HepG2 (cell line): Measurements from ENCODE around the gene C20orf204. TPM values are rescaled to one million over a fixed set of nuclear protein-coding genes. Genes with fewer than 3 reads are reported as not detected.
A peak's percentile ranks its signal among the peaks of the same experiment; 100 is the strongest.

ENCODE experiments used
- CHD4 ChIP-seq: fragments of 200-600 bp; sonication (generic); IDR thresholded peaks from 2 replicates; pipeline ENCODE4 v1.7.0; 2017; ENCODE audit warnings: mild to moderate bottlenecking, low read length, borderline replicate concordance
- DMAP1 ChIP-seq: IDR thresholded peaks from 2 replicates; pipeline ENCODE4 v1.6.1; 2016
- HMG20A ChIP-seq: IDR thresholded peaks from 2 replicates; pipeline ENCODE4 v1.6.1; 2016; ENCODE audit warnings: borderline replicate concordance
- KDM1A ChIP-seq: IDR thresholded peaks from 2 replicates; pipeline ENCODE4 v1.6.1; 2016; ENCODE audit warnings: missing compliant biosample characterization
- MAX ChIP-seq: IDR thresholded peaks from 2 replicates; pipeline ENCODE4 v1.6.1; 2012; ENCODE audit warnings: inconsistent platforms
- MAZ ChIP-seq, 2 experiments: sonication (generic) in 1 of 2; formaldehyde crosslinking in 1 of 2; IDR thresholded peaks; 2 replicates each; pipeline versions ENCODE4 v1.5.0 to v1.6.1; 2012 to 2020; ENCODE audit warnings: low read depth in 2 of 2, mild to moderate bottlenecking in 2 of 2, borderline replicate concordance in 1 of 2, improper control_type of control experiment in 1 of 2, low read length in 1 of 2, missing genetic modification reagents in 1 of 2, moderate library complexity in 1 of 2
- MED1 ChIP-seq: sonication (generic); formaldehyde crosslinking; IDR thresholded peaks from 2 replicates; pipeline ENCODE4 v1.4.0; 2020; ENCODE audit warnings: missing genetic modification reagents
- SOX5 ChIP-seq: IDR thresholded peaks from 2 replicates; pipeline ENCODE4 v1.6.1; 2016; ENCODE audit warnings: borderline replicate concordance
- TRIM22 ChIP-seq: fragments of 450-650 bp; IDR thresholded peaks from 2 replicates; pipeline ENCODE4 v1.6.1; 2017
- ZBTB37 ChIP-seq: sonication (generic); formaldehyde crosslinking; IDR thresholded peaks from 2 replicates; pipeline ENCODE4 v1.4.0; 2020; ENCODE audit warnings: mild to moderate bottlenecking, missing genetic modification reagents
- ZHX2 ChIP-seq, 2 experiments: sonication (generic) in 1 of 2; formaldehyde crosslinking in 1 of 2; IDR thresholded peaks; 2 replicates each; pipeline versions ENCODE4 v1.6.1 to v1.9.0; 2014 to 2022; ENCODE audit warnings: antibody characterized with exemption in 1 of 2, borderline replicate concordance in 1 of 2, inconsistent platforms in 1 of 2, low read depth in 1 of 2, missing genetic modification reagents in 1 of 2
- ZMYM3 ChIP-seq: sonication (generic); formaldehyde crosslinking; IDR thresholded peaks from 2 replicates; pipeline ENCODE4 v1.5.1; 2020; ENCODE audit warnings: mild to moderate bottlenecking, missing genetic modification reagents
- ZNF280D ChIP-seq: sonication (generic); formaldehyde crosslinking; IDR thresholded peaks from 2 replicates; pipeline ENCODE4 v1.5.1; 2020; ENCODE audit warnings: mild to moderate bottlenecking, missing genetic modification reagents
- ZNF747 ChIP-seq: sonication (generic); formaldehyde crosslinking; IDR thresholded peaks from 2 replicates; pipeline ENCODE4 v1.8.1; 2023; ENCODE audit warnings: missing genetic modification reagents, mild to moderate bottlenecking, borderline replicate concordance
- ZNF749 ChIP-seq: sonication (generic); formaldehyde crosslinking; IDR thresholded peaks from 2 replicates; pipeline ENCODE4 v1.8.0; 2022; ENCODE audit warnings: mild to moderate bottlenecking, missing genetic modification reagents, moderate library complexity, borderline replicate concordance
- polyA plus RNA-seq, 8 experiments: library from polyadenylated mRNA; depleted of rRNA in 3 of 8; stranded (reverse) in 7 of 8; unstranded in 1 of 8; fragments of >200 nt; fragmentation: Illumina TruSeq in 4 of 8; extraction: Trizol in 4 of 8; gene quantifications; 2 replicates each; pipeline versions ENCODE4 v1.2.1 to v1.2.3, GENCODE V29; 2011 to 2016; ENCODE audit warnings: low read depth in 4 of 8, missing spikeins in 1 of 8, mixed read lengths in 1 of 8; ENCODE audit not compliant: insufficient read depth in 1 of 8
- total RNA-seq, 5 experiments: library from RNA; depleted of rRNA; stranded (reverse); fragments of >200 nt; fragmentation: Illumina TruSeq; extraction: Trizol; gene quantifications; 2 replicates each; pipeline ENCODE4 v1.2.3, GENCODE V29; 2016; ENCODE audit warnings: low read depth in 1 of 5

C20orf204 gene
- total and polyA plus RNA-seq, 2 of the 13 experiments (the other 11 are each of a cell fraction or from before 2014, with no cell fraction given): 22.1 to 80.0 TPM

GRCh38 chr20:64055893-64056638 is 20.1 kb downstream of the C20orf204 start (continued):
- TF ChIP-seq ZBTB37 (CRISPR knock-in tag) (peak; percentile 80), TRIM22 (no peak), ZNF280D (CRISPR knock-in tag) (0 out of 2 replicates have a peak, but pooled peaks have one; percentile 5), DMAP1 (0 out of 2 replicates have a peak, but pooled peaks have one; percentile 64), MAZ (IDR thresholded peaks at IDR 0.05; ENCODE audit: borderline replicate concordance, low read depth, low read length) (peak; percentile 38), MAZ (CRISPR knock-in tag; IDR thresholded peaks at IDR 0.05; ENCODE audit: low read depth) (no peak), ZHX2 (IDR thresholded peaks at IDR 0.05; ENCODE audit: low read depth) (peak; percentile 30; the same call in 1 of the 2 replicates), ZHX2 (CRISPR knock-in tag; IDR thresholded peaks at IDR 0.05; ENCODE audit: borderline replicate concordance) (no peak), ZNF747 (CRISPR knock-in tag) (no peak; the same call in 1 of the 2 replicates), ZNF749 (peak; percentile 57; the same call in 1 of the 2 replicates), MED1 (CRISPR knock-in tag) (peak; percentile 61; the same call in 1 of the 2 replicates), KDM1A (CRISPR knock-in tag) (peak; percentile 100), HMG20A (CRISPR knock-in tag) (peak; percentile 53; the same call in 1 of the 2 replicates), CHD4 (peak; percentile 94; the same call in 1 of the 2 replicates), MAX (peak; percentile 77), ZMYM3 (peak; percentile 100), SOX5 (CRISPR knock-in tag) (peak; percentile 75)
